ENCODE data around the gene PUSL1. TPM values are rescaled to one million over a fixed set of nuclear protein-coding genes. Genes with fewer than 3 reads are reported as not detected.

Gene PUSL1
- total and polyA plus RNA-seq, 2 experiments from 2014 or later, result 41.5 to 55.8 TPM

- Histone ChIP-seq H3F3A (replicated peaks; ENCODE audit: low read depth) (peaks cover 4% of the 10 kb centered on the region; the same call in 1 of the 2 replicates), H3K4me3 (peak overlapping the region; percentile 28; the same call in 1 of the 2 replicates), H3K79me2 (replicated peaks; ENCODE audit: insufficient read depth) (peaks cover 5% of the 10 kb centered on the region; the same call in 1 of the 2 replicates), H3K27me3 (ENCODE audit: insufficient read depth) (no peaks in the 10 kb centered on the region), H3K36me3 (ENCODE audit: insufficient read depth) (no peaks in the 10 kb centered on the region), H2AFZ (no peak overlapping the region), H3K4me2 (peak overlapping the region; percentile 55), H3K9me2 (ENCODE audit: insufficient read depth) (no peaks in the 10 kb centered on the region), H4K20me1 (replicated peaks; ENCODE audit: insufficient read depth) (no peaks in the 10 kb centered on the region), H3K27ac (ENCODE audit: low read depth) (no peak overlapping the region), H3K4me1 (ENCODE audit: insufficient read depth) (peaks cover 7% of the 10 kb centered on the region; the same call in 1 of the 2 replicates)
- Mint-ChIP-seq H3K36me3 (ENCODE audit: low read depth) (no peaks in the 10 kb centered on the region; the same call in 2 of the 3 replicates), H3K27me3 (ENCODE audit: insufficient read depth, low read depth, poor library complexity) (peaks cover 18% of the 10 kb centered on the region), H3K9me3 (no peaks in the 10 kb centered on the region), H3K4me1 (peaks cover 20% of the 10 kb centered on the region; the same call in 2 of the 3 replicates), H3K4me3 (peak overlapping the region; percentile 46), H3K27ac (no peak overlapping the region)
- TF ChIP-seq EZH2phosphoT487 (IDR thresholded peaks at IDR 0.05; ENCODE audit: unreplicated experiment), result no peak
- no peak for TF ChIP-seq EZH2 (IDR thresholded peaks at IDR 0.05; ENCODE audit: low read depth, unreplicated experiment)
- no peak for TF ChIP-seq ZNF114 (CRISPR knock-in tag; IDR thresholded peaks at IDR 0.05)
- TF ChIP-seq ZNF331 (CRISPR knock-in tag; IDR thresholded peaks at IDR 0.05; ENCODE audit: low read depth), result no peak
- no peak for TF ChIP-seq CTCF (conservative IDR thresholded peaks at IDR 0.05; ENCODE audit: low read depth in 2 of 2)
- TF ChIP-seq JUNB (IDR thresholded peaks at IDR 0.05; ENCODE audit: unreplicated experiment), result no peak
- TF ChIP-seq POLR2AphosphoS5 (IDR thresholded peaks at IDR 0.05; ENCODE audit: low read depth), result no peak
- no peak for TF ChIP-seq REST (IDR thresholded peaks at IDR 0.05; ENCODE audit: unreplicated experiment)
- no peak for TF ChIP-seq CREB1 (CRISPR knock-in tag; IDR thresholded peaks at IDR 0.05; ENCODE audit: low read depth)
- peak; percentile 11 for ATAC-seq
- peak; percentile 65 for DNase-seq (ENCODE audit: low spot score)
These were observed 3.8 kb upstream of the PUSL1 start for GRCh38 chr1:1304331-1305299.

Data from GM23338 (cell line).